IMR-90 (cell line): Measurements from ENCODE around the gene GABBR2.

Experiments used
- CEBPB ChIP-seq: IDR thresholded peaks from 2 replicates; pipeline ENCODE4 v1.6.1; 2012; ENCODE audit warnings: low read depth, low read length, improper control_type of control experiment
- FOS ChIP-seq: fragments of 150-350 bp; IDR thresholded peaks from 2 replicates; pipeline ENCODE4 v1.6.1; 2016; ENCODE audit warnings: low read depth, low read length
- MAFK ChIP-seq: IDR thresholded peaks from 2 replicates; pipeline ENCODE4 v1.6.1; 2012; ENCODE audit warnings: low read depth, low read length, improper control_type of control experiment
- MXI1 ChIP-seq: IDR thresholded peaks from 2 replicates; pipeline ENCODE4 v1.6.1; 2012; ENCODE audit warnings: low read depth, mild to moderate bottlenecking, low read length, moderate library complexity, borderline replicate concordance
- POLR2A ChIP-seq: IDR thresholded peaks from 2 replicates; pipeline ENCODE4 v1.6.1; 2012; ENCODE audit warnings: mild to moderate bottlenecking, low read depth, low read length
- RAD21 ChIP-seq: IDR thresholded peaks from 2 replicates; pipeline ENCODE4 v1.6.1; 2012; ENCODE audit warnings: low read length, improper control_type of control experiment
- RCOR1 ChIP-seq: IDR thresholded peaks from 2 replicates; pipeline ENCODE4 v1.6.1; 2012; ENCODE audit warnings: mild to moderate bottlenecking, low read length, improper control_type of control experiment; ENCODE audit not compliant: insufficient replicate concordance
- RFX5 ChIP-seq: IDR thresholded peaks from 2 replicates; pipeline ENCODE4 v1.8.0; 2012; ENCODE audit warnings: low read depth, mild to moderate bottlenecking, low read length, moderate library complexity
- TF ChIP-seq, protein P1 (sequence below): conservative IDR thresholded peaks from 2 replicates; pipeline ENCODE4 v1.5.1; 2012; ENCODE audit warnings: mild to moderate bottlenecking, low read depth, low read length, improper control_type of control experiment
- TF ChIP-seq, protein P2 (sequence below): fragments of 150-350 bp; IDR thresholded peaks from 2 replicates; pipeline ENCODE4 v1.6.1; 2017; ENCODE audit warnings: mild to moderate bottlenecking, antibody characterized with exemption, low read length, low read depth

DNA sequence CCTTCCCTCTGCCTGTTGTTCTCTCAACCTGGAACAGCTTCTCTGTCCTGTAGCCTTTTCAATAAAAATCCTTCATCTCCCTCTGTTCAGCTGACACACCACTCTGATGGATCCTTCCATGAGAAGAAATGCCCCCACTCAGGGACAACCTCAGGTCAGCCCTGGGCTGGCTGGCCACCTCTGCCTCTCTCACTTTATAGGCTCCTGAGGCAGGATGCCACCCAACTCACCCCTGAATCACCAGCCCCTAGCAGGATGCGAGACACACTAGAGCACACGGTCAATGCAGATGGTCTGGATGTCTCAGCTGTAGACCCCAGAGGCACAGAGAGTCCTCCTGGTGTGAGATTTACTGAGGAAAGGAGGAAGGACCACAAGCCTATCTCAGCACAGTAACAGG lies 93.8 kb downstream of the GABBR2 start:
- TF ChIP-seq, protein P1, sequence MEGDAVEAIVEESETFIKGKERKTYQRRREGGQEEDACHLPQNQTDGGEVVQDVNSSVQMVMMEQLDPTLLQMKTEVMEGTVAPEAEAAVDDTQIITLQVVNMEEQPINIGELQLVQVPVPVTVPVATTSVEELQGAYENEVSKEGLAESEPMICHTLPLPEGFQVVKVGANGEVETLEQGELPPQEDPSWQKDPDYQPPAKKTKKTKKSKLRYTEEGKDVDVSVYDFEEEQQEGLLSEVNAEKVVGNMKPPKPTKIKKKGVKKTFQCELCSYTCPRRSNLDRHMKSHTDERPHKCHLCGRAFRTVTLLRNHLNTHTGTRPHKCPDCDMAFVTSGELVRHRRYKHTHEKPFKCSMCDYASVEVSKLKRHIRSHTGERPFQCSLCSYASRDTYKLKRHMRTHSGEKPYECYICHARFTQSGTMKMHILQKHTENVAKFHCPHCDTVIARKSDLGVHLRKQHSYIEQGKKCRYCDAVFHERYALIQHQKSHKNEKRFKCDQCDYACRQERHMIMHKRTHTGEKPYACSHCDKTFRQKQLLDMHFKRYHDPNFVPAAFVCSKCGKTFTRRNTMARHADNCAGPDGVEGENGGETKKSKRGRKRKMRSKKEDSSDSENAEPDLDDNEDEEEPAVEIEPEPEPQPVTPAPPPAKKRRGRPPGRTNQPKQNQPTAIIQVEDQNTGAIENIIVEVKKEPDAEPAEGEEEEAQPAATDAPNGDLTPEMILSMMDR = no peak
- no peak for TF ChIP-seq RCOR1
- TF ChIP-seq POLR2A = no peak
- no peak for TF ChIP-seq FOS
- TF ChIP-seq MXI1 = no peak
- TF ChIP-seq RAD21 = no peak
- TF ChIP-seq, protein P2, sequence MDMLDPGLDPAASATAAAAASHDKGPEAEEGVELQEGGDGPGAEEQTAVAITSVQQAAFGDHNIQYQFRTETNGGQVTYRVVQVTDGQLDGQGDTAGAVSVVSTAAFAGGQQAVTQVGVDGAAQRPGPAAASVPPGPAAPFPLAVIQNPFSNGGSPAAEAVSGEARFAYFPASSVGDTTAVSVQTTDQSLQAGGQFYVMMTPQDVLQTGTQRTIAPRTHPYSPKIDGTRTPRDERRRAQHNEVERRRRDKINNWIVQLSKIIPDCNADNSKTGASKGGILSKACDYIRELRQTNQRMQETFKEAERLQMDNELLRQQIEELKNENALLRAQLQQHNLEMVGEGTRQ = no peak
- no peak for TF ChIP-seq RFX5
- no peak for TF ChIP-seq MAFK
- TF ChIP-seq CEBPB = no peak
